Brain microvascular endothelial cell (primary cell): ENCODE data around the gene MAP2K5.

ENCODE experiments used
- DNase-seq: peaks from one replicate; pipeline ENCODE4 v3.0.0-alpha.2; 2020
- H3K27ac ChIP-seq: fragments of 250-450 bp; sonication (Bioruptor Pico); 2 replicates; pipeline ENCODE4 v1.5.1; 2020; ENCODE audit warnings: mild to moderate bottlenecking, moderate library complexity
- H3K27me3 ChIP-seq: fragments of 250-450 bp; sonication (Bioruptor Pico); replicated peaks from 2 replicates; pipeline ENCODE4 v1.5.1; 2020; ENCODE audit warnings: mild to moderate bottlenecking
- H3K36me3 ChIP-seq: fragments of 250-450 bp; sonication (Bioruptor Pico); replicated peaks from 2 replicates; pipeline ENCODE4 v1.5.1; 2020; ENCODE audit warnings: mild to moderate bottlenecking
- H3K4me3 ChIP-seq: 2 replicates; pipeline ENCODE4 v1.5.1; 2011; ENCODE audit warnings: low read depth, mild to moderate bottlenecking, control low read depth, low read length, moderate library complexity
- CTCF ChIP-seq: IDR thresholded peaks from 2 replicates; pipeline ENCODE4 v1.5.1; 2011; ENCODE audit warnings: low read depth, mild to moderate bottlenecking, moderate library complexity, low read length, control low read depth, inconsistent platforms; ENCODE audit errors: missing control alignments
- in situ Hi-C: cut with HindIII; loops from 2 replicates; pipeline ENCODE4 v1.10.0; 2017; ENCODE audit warnings: low sequenced_read_pairs, low pct_ligation_motif_present

The MAP2K5 gene

GRCh38 chr15:67852418-67852817, 309.9 kb downstream of the MAP2K5 start:
- in situ Hi-C loops: no loop called here
- no peak for TF ChIP-seq CTCF
- H3K36me3 ChIP-seq: no peaks in the 10 kb centered on the region
- no peak for DNase-seq
- H3K4me3 ChIP-seq: no peak overlapping the region
- H3K27ac ChIP-seq: no peak overlapping the region
- H3K27me3 ChIP-seq: no peaks in the 10 kb centered on the region

GRCh38 chr15:67853454-67853853, 311.0 kb downstream of the MAP2K5 start:
- H3K4me3 ChIP-seq: no peak overlapping the region
- H3K27ac ChIP-seq: no peak overlapping the region

GRCh38 chr15:67854358-67854757, 311.9 kb downstream of the MAP2K5 start:
- no peak overlapping the region for H3K4me3 ChIP-seq
- no peak for DNase-seq
- H3K27ac ChIP-seq: no peak overlapping the region
- no peaks in the 10 kb centered on the region for H3K27me3 ChIP-seq
- TF ChIP-seq CTCF: no peak
- H3K36me3 ChIP-seq: no peaks in the 10 kb centered on the region
- in situ Hi-C loops: no loop called here

More at GRCh38 chr15:67853454-67853853, 311.0 kb downstream of the MAP2K5 start:
- no peak for DNase-seq
- Histone ChIP-seq H3K27me3 (no peaks in the 10 kb centered on the region), H3K36me3 (no peaks in the 10 kb centered on the region)
- TF ChIP-seq CTCF: no peak
- in situ Hi-C loops: no loop called here

GRCh38 chr15:67855842-67856241, 313.3 kb downstream of the MAP2K5 start:
- no peak for TF ChIP-seq CTCF
- no peak for DNase-seq
- Histone ChIP-seq H3K36me3 (no peaks in the 10 kb centered on the region), H3K27ac (no peak overlapping the region), H3K4me3 (no peak overlapping the region), H3K27me3 (no peaks in the 10 kb centered on the region)
- in situ Hi-C loops: no loop called here
